PC-3 (cell line): ENCODE data around the gene DVL1. TPM values are rescaled to one million over a fixed set of nuclear protein-coding genes. Genes with fewer than 3 reads are reported as not detected.

Source experiments
- ATAC-seq: fragments of 200-7000 bp; cut with Tn5 transposase; 2 replicates; pipeline ENCODE4 v1.9.1; 2020; ENCODE audit warnings: mild to moderate bottlenecking, moderate library complexity
- BruUV-seq: library from RNA; stranded (reverse); fragments of 400-500 nt; replicated peaks from 2 replicates; lab custom pipeline; 2021; lab: Mats Ljungman, UMichigan
- CTCF ChIA-PET: fragments of 300-600 bp; sonication (Branson Sonifier 250); formaldehyde crosslinking; loops from one replicate; lab custom pipeline; 2022; ENCODE audit warnings: antibody characterized with exemption; lab: Charles Lee
- POLR2A ChIA-PET: fragments of 300-600 bp; sonication (Branson Sonifier 250); formaldehyde crosslinking; loops from one replicate; lab custom pipeline; 2022; ENCODE audit warnings: antibody characterized with exemption; ENCODE audit not compliant: unreplicated experiment; lab: Charles Lee
- DNase-seq: peaks from one replicate; pipeline ENCODE4 v3.0.0-alpha.2; 2015
- H2AFZ ChIP-seq: fragments of 300-600 bp; sonication (generic); 2 replicates; pipeline ENCODE4 v1.6.0; 2016; ENCODE audit warnings: antibody characterized with exemption, low read length
- H3F3A ChIP-seq: fragments of 300-600 bp; sonication (generic); one replicate; pipeline ENCODE4 v1.6.0; 2017; ENCODE audit warnings: antibody characterized with exemption, low read length, control low read depth, mild to moderate bottlenecking; ENCODE audit not compliant: unreplicated experiment
- H3K27ac ChIP-seq: fragments of 300-600 bp; sonication (generic); 2 replicates; pipeline ENCODE4 v1.5.1; 2016; ENCODE audit warnings: mild to moderate bottlenecking, low read length
- H3K27me3 ChIP-seq: fragments of 300-600 bp; sonication (generic); 2 replicates; pipeline ENCODE4 v1.6.1; 2016; ENCODE audit warnings: low read length, mixed read lengths
- H3K36me3 ChIP-seq: fragments of 300-600 bp; sonication (generic); 2 replicates; pipeline ENCODE4 v1.6.1; 2016; ENCODE audit warnings: low read depth, mixed run types, low read length, mixed read lengths
- H3K4me1 ChIP-seq: fragments of 300-600 bp; sonication (generic); 2 replicates; pipeline ENCODE4 v1.5.1; 2016; ENCODE audit warnings: low read length; ENCODE audit not compliant: insufficient read depth
- H3K4me2 ChIP-seq: fragments of 300-600 bp; sonication (generic); 2 replicates; pipeline ENCODE4 v1.6.0; 2016; ENCODE audit warnings: low read length
- H3K4me3 ChIP-seq: fragments of 300-600 bp; sonication (generic); 2 replicates; pipeline ENCODE4 v1.5.1; 2016; ENCODE audit warnings: mild to moderate bottlenecking, low read length, mixed read lengths
- H3K79me2 ChIP-seq: fragments of 300-600 bp; sonication (generic); 2 replicates; pipeline ENCODE4 v1.6.1; 2017; ENCODE audit warnings: low read length, mixed read lengths
- H3K9ac ChIP-seq: fragments of 300-600 bp; sonication (generic); 2 replicates; pipeline ENCODE4 v1.6.0; 2016; ENCODE audit warnings: mild to moderate bottlenecking, low read length
- H3K9me2 ChIP-seq: fragments of 300-600 bp; sonication (generic); replicated peaks from 2 replicates; pipeline ENCODE4 v1.6.1; 2016; ENCODE audit warnings: mixed run types, low read length, mixed read lengths
- H3K9me3 ChIP-seq: fragments of 300-600 bp; sonication (generic); 2 replicates; pipeline ENCODE4 v1.6.1; 2016; ENCODE audit warnings: low read length, mixed read lengths
- H4K20me1 ChIP-seq: fragments of 300-600 bp; sonication (generic); 2 replicates; pipeline ENCODE4 v1.6.1; 2016; ENCODE audit warnings: low read length, mixed read lengths
- EZH2 ChIP-seq: fragments of 300-600 bp; sonication (generic); IDR thresholded peaks from one replicate; pipeline ENCODE4 v1.6.1; 2017; ENCODE audit warnings: antibody characterized with exemption, mild to moderate bottlenecking, low read length; ENCODE audit not compliant: unreplicated experiment
- EZH2phosphoT487 ChIP-seq: fragments of 300-600 bp; sonication (generic); IDR thresholded peaks from 2 replicates; pipeline ENCODE4 v1.6.1; 2018; ENCODE audit warnings: mild to moderate bottlenecking, antibody characterized with exemption, low read length, borderline replicate concordance
- intact Hi-C: fragments of 100-400 bp; cut with micrococcal nuclease; formaldehyde crosslinking; loops from 2 replicates; pipeline ENCODE4 v1.9.0; 2023
- total RNA-seq: library from RNA; depleted of rRNA; stranded (reverse); fragments of >200 nt; gene quantifications from 2 replicates; pipeline ENCODE4 v1.2.3, GENCODE V29; 2014
- TF ChIP-seq, protein P1 (sequence below): fragments of 300-600 bp; sonication (generic); conservative IDR thresholded peaks from 2 replicates; pipeline ENCODE4 v1.5.1; 2017; ENCODE audit warnings: antibody characterized with exemption, low read depth, mild to moderate bottlenecking, low read length

DVL1 gene
- total RNA-seq, 1 experiment from 2014 or later = 626 TPM

GRCh38 chr1:1374929-1375662 lies 25.9 kb upstream of the DVL1 start, which contains the start of gene AURKAIP1:
AURKAIP1 (minus strand) TSS chr1:1375207; CDS start chr1:1374756, 451 bp downstream.
- TF ChIP-seq EZH2 (no peak), EZH2phosphoT487 (no peak)
- TF ChIP-seq, protein P1, sequence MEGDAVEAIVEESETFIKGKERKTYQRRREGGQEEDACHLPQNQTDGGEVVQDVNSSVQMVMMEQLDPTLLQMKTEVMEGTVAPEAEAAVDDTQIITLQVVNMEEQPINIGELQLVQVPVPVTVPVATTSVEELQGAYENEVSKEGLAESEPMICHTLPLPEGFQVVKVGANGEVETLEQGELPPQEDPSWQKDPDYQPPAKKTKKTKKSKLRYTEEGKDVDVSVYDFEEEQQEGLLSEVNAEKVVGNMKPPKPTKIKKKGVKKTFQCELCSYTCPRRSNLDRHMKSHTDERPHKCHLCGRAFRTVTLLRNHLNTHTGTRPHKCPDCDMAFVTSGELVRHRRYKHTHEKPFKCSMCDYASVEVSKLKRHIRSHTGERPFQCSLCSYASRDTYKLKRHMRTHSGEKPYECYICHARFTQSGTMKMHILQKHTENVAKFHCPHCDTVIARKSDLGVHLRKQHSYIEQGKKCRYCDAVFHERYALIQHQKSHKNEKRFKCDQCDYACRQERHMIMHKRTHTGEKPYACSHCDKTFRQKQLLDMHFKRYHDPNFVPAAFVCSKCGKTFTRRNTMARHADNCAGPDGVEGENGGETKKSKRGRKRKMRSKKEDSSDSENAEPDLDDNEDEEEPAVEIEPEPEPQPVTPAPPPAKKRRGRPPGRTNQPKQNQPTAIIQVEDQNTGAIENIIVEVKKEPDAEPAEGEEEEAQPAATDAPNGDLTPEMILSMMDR = 0 out of 2 replicates have a peak, but pooled peaks have one; percentile 28
- Histone ChIP-seq H3K27ac (peak within 1 kb of the TSS; percentile 77), H2AFZ (peak within 1 kb of the TSS; percentile 72), H3K36me3 (peaks cover 10% of the 10 kb centered on the region; the same call in 1 of the 2 replicates), H3K27me3 (no peaks in the 10 kb centered on the region), H3F3A (peaks cover 9% of the 10 kb centered on the region), H3K4me2 (peak within 1 kb of the TSS; percentile 99), H3K4me3 (peak within 1 kb of the TSS; percentile 96), H3K9me3 (no peaks in the 10 kb centered on the region), H4K20me1 (no peaks in the 10 kb centered on the region), H3K9ac (peak within 1 kb of the TSS; percentile 98), H3K9me2 (no peaks in the 10 kb centered on the region), H3K4me1 (peaks cover 20% of the 10 kb centered on the region), H3K79me2 (peaks cover 35% of the 10 kb centered on the region)
- intact Hi-C loops = loop anchor here (2.0 kb wide), 1 partner anchor 30 kb away; no protein-coding TSS in a partner anchor
- BruUV-seq = no TSS peak
- ChIA-PET CTCF (interaction anchor here (0.9 to 1.2 kb wide), 3 partner anchors 24 to 131 kb away, joined by 3 to 5 read pairs (median 4); partner anchors contain the start of gene CCNL2), POLR2A (interaction anchor here (0.6 to 1.2 kb wide), 7 partner anchors 11 to 128 kb away, joined by 3 to 4 read pairs (median 3); partner anchors contain the start of gene CCNL2)
- DNase-seq (peak; percentile 100), ATAC-seq (peak; percentile 92)

DNA sequence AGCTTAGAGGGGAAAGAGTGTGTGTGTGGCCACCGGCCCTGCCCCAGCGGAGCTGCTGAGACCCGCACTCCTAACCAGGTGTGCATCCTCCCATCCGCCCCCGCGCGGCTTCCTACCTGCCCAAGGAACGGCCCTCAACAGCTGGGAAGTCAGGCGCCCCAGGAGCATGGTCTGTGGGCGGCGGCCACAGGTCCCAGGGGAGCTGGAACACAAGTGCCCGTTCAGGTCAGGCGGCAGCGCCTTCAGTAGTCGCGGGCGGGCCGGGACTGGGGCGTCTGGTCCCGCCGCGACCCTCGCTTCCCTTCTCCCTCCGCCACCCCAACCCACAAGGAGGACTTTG lies 25.3 kb upstream of the DVL1 start:
- peak overlapping the region; percentile 98 for H3K9ac ChIP-seq
- peak overlapping the region; percentile 77 for H3K27ac ChIP-seq
- H3K9me2 ChIP-seq = no peaks in the 10 kb centered on the region
- TF ChIP-seq EZH2phosphoT487 (no peak), EZH2 (no peak)
- TF ChIP-seq, protein P1 = no peak
- H4K20me1 ChIP-seq = no peaks in the 10 kb centered on the region
- ATAC-seq (peak; percentile 1), DNase-seq (no peak)
- H3K9me3 ChIP-seq = no peaks in the 10 kb centered on the region
- peak overlapping the region; percentile 72 for H2AFZ ChIP-seq
- H3K4me2 ChIP-seq = peak overlapping the region; percentile 99
- peak overlapping the region; percentile 96 for H3K4me3 ChIP-seq
- POLR2A ChIA-PET = interaction anchor here (0.8 to 1.2 kb wide), 2 partner anchors 27 kb away, joined by 3 to 4 read pairs; no protein-coding TSS in a partner anchor
- H3K36me3 ChIP-seq = peaks cover 10% of the 10 kb centered on the region; the same call in 1 of the 2 replicates
- intact Hi-C loops = loop anchor here (2.0 kb wide), 1 partner anchor 30 kb away; no protein-coding TSS in a partner anchor
- H3F3A ChIP-seq = peaks cover 9% of the 10 kb centered on the region
- H3K4me1 ChIP-seq = peaks cover 20% of the 10 kb centered on the region
- no TSS peak for BruUV-seq
- CTCF ChIA-PET = interaction anchor here (0.9 to 1.2 kb wide), 3 partner anchors 28 to 131 kb away, joined by 3 to 5 read pairs (median 4); no protein-coding TSS in a partner anchor
- H3K27me3 ChIP-seq = no peaks in the 10 kb centered on the region
- H3K79me2 ChIP-seq = peaks cover 35% of the 10 kb centered on the region
